Upper lobe of right lung (tissue), 1 donor: ENCODE measurements around the gene TP53BP2. TPM values are rescaled to one million over a fixed set of nuclear protein-coding genes. Genes with fewer than 3 reads are reported as not detected.

Experiments
- ATAC-seq: fragments of 200-7000 bp; cut with Tn5 transposase; one replicate; pipeline ENCODE4 v1.9.1; 2020; ENCODE audit warnings: mild to moderate bottlenecking, moderate library complexity
- DNase-seq: peaks from one replicate; pipeline ENCODE4 v3.0.0-alpha.2; 2020
- H3K27ac ChIP-seq: fragments of 200-600 bp; one replicate; pipeline ENCODE4 v1.8.0; 2022
- H3K27me3 ChIP-seq: fragments of 200-600 bp; one replicate; pipeline ENCODE4 v1.8.0; 2022; ENCODE audit warnings: mild to moderate bottlenecking
- H3K36me3 ChIP-seq: fragments of 200-600 bp; one replicate; pipeline ENCODE4 v1.8.0; 2022
- H3K4me1 ChIP-seq: fragments of 200-600 bp; one replicate; pipeline ENCODE4 v1.8.0; 2022
- H3K4me3 ChIP-seq: fragments of 200-600 bp; one replicate; pipeline ENCODE4 v1.8.0; 2022; ENCODE audit warnings: mild to moderate bottlenecking
- H3K9me3 ChIP-seq: fragments of 200-600 bp; one replicate; pipeline ENCODE4 v1.8.0; 2022
- intact Hi-C: fragments of 100-400 bp; cut with DNase I; formaldehyde crosslinking; loops from one replicate; pipeline ENCODE4 v1.11.0; 2022
- total RNA-seq: library from RNA; stranded (reverse); fragmentation: NEBNext Ultra II Directional; extraction: Animal tissue kit (Norgen Biotek cat#: 25700); gene quantifications from one replicate; pipeline ENCODE4 v1.2.1, GENCODE V29; 2021
- TF ChIP-seq, protein P1 (sequence below): fragments of 200-600 bp; IDR thresholded peaks from one replicate; pipeline ENCODE4 v1.8.0; 2022; ENCODE audit warnings: antibody characterized with exemption
- donor health status: DM: no; HTN: yes; CAD: no; lungs with severe emphysema.

The TP53BP2 gene
- total RNA-seq, 1 donor from 2014 or later, result 64.4 TPM

DNA sequence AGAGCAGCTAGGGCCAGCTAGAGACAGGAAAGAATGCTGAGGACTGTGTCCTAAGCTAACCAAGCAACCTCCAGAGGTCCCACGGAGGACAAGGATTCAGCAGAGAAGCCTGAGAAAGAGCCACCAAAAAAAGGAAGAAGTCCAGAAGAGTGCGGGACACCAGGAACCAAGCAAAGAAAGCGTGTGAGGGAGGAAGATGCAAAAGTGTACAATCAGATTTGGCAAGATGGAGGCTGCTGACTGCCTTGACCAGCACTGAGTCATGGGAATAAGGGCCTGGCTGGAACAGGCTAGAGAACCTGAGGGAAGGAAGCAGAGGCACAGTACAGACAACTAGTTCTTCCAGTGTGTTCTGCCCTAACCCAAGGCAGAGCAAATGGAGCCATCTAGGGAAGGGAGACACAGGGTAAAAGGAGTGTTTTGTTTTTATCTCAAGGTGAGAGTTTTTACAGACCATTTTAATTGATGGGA is 18.5 kb downstream of the TP53BP2 start:
- H3K4me3 ChIP-seq, result no peak overlapping the region
- no peaks in the 10 kb centered on the region for H3K27me3 ChIP-seq
- TF ChIP-seq, protein P1, sequence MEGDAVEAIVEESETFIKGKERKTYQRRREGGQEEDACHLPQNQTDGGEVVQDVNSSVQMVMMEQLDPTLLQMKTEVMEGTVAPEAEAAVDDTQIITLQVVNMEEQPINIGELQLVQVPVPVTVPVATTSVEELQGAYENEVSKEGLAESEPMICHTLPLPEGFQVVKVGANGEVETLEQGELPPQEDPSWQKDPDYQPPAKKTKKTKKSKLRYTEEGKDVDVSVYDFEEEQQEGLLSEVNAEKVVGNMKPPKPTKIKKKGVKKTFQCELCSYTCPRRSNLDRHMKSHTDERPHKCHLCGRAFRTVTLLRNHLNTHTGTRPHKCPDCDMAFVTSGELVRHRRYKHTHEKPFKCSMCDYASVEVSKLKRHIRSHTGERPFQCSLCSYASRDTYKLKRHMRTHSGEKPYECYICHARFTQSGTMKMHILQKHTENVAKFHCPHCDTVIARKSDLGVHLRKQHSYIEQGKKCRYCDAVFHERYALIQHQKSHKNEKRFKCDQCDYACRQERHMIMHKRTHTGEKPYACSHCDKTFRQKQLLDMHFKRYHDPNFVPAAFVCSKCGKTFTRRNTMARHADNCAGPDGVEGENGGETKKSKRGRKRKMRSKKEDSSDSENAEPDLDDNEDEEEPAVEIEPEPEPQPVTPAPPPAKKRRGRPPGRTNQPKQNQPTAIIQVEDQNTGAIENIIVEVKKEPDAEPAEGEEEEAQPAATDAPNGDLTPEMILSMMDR, result no peak
- H3K9me3 ChIP-seq, result no peaks in the 10 kb centered on the region
- no peaks in the 10 kb centered on the region for H3K36me3 ChIP-seq
- intact Hi-C loops, result no loop called here
- H3K27ac ChIP-seq, result no peak overlapping the region
- no peak for DNase-seq
- peaks cover 39% of the 10 kb centered on the region for H3K4me1 ChIP-seq
- ATAC-seq, result peak; percentile 68

GRCh38 chr1:223825767-223826748 is 19.7 kb downstream of the TP53BP2 start:
- ATAC-seq (peak; percentile 89), DNase-seq (no peak)
- Histone ChIP-seq H3K27me3 (no peaks in the 10 kb centered on the region), H3K4me3 (no peak overlapping the region), H3K9me3 (no peaks in the 10 kb centered on the region), H3K4me1 (peaks cover 30% of the 10 kb centered on the region), H3K36me3 (no peaks in the 10 kb centered on the region), H3K27ac (no peak overlapping the region)
- TF ChIP-seq, protein P1, result no peak
- intact Hi-C loops, result no loop called here

DNA sequence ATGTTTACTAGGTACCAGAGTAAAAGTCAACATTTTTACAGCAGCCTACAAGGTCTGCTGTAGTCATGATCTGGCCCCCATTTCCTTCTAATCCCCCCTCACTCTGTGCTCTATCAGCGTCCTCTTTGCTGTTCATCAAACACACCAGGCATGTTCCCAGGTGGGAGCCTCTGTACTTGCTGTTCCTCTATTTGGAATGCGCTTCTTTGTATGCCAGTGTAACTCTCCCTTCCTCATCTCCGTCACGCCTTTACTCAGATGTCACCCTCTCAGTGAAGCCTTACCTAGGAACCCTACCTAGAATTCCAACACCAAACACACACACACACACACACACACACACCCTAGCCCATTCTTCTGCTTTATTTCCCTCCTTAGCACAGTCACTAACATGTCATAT is 21.0 kb downstream of the TP53BP2 start:
- Histone ChIP-seq H3K36me3 (no peaks in the 10 kb centered on the region), H3K4me1 (peaks cover 36% of the 10 kb centered on the region), H3K9me3 (no peaks in the 10 kb centered on the region), H3K4me3 (no peak overlapping the region), H3K27ac (no peak overlapping the region), H3K27me3 (no peaks in the 10 kb centered on the region)
- ATAC-seq (peak; percentile 9), DNase-seq (no peak)
- intact Hi-C loops, result no loop called here
- TF ChIP-seq, protein P1, result no peak

- no peak overlapping the region for H3K27ac ChIP-seq
- TF ChIP-seq, protein P1, result no peak
- no peaks in the 10 kb centered on the region for H3K9me3 ChIP-seq
- H3K36me3 ChIP-seq, result no peaks in the 10 kb centered on the region
- H3K4me1 ChIP-seq, result peaks cover 39% of the 10 kb centered on the region
- ATAC-seq, result no peak
- intact Hi-C loops, result no loop called here
- no peak for DNase-seq
- H3K27me3 ChIP-seq, result no peaks in the 10 kb centered on the region
- H3K4me3 ChIP-seq, result no peak overlapping the region
Observed at GRCh38 chr1:223824287-223824686, 21.5 kb downstream of the TP53BP2 start.

- no peak for ATAC-seq
- Histone ChIP-seq H3K4me3 (no peak overlapping the region), H3K4me1 (peaks cover 19% of the 10 kb centered on the region), H3K36me3 (peaks cover 8% of the 10 kb centered on the region), H3K27me3 (no peaks in the 10 kb centered on the region), H3K9me3 (no peaks in the 10 kb centered on the region), H3K27ac (no peak overlapping the region)
- TF ChIP-seq, protein P1, result no peak
- no peak for DNase-seq
- intact Hi-C loops, result no loop called here
Observed at GRCh38 chr1:223820971-223821370, 24.8 kb downstream of the TP53BP2 start.
